ENCODE measurements around the gene THNSL1.

- peak; percentile 92 for TF ChIP-seq POLR2A (IDR thresholded peaks at IDR 0.05; ENCODE audit: low read depth, low read length)
- TF ChIP-seq POLR2AphosphoS5 (IDR thresholded peaks at IDR 0.05; ENCODE audit: low read depth, low read length), result peak; percentile 81; the same call in 1 of the 2 replicates
- TF ChIP-seq TAF1 (IDR thresholded peaks at IDR 0.05; ENCODE audit: borderline replicate concordance, low read depth, low read length), result peak; percentile 66; the same call in 1 of the 2 replicates
These were observed at the start of gene THNSL1 for GRCh38 chr10:25016376-25017153.

Measured in GM12892 (cell line).